ENCODE data around the gene SETBP1. TPM values are rescaled to one million over a fixed set of nuclear protein-coding genes. Genes with fewer than 3 reads are reported as not detected.
A peak's percentile ranks its signal among the peaks of the same experiment; 100 is the strongest.

Gene SETBP1
- total RNA-seq, 1 experiment from 2014 or later, result 14.0 TPM

DNA sequence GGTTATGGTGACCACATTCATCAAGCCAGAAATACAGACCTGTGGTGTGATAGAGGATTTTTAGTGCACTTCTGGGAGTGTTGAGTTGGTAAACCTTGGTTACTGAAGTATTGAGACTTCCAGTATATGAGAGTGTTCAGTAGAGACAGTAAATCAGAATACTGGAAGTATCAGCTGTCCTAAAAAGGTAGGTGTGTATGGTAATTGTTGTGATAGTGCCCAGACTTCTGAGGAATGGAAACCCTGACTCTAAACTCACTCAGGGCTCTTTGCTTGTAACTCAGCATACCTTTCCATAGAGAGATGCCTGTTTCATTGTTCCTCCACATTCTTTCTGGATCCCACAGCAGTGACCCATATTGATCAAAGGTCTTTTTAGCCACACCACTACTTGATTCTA lies 217.1 kb downstream of the SETBP1 start:
- DNase-seq (ENCODE audit: low spot score), result no peak
- no peaks in the 10 kb centered on the region for H3K27me3 ChIP-seq (replicated peaks; ENCODE audit: insufficient read depth, low read depth, low read length, poor library complexity)
- TF ChIP-seq EZH2 (IDR thresholded peaks at IDR 0.05; ENCODE audit: borderline replicate concordance, low read depth, low read length, poor library complexity, severe bottlenecking), result no peak
- TF ChIP-seq, protein P1, sequence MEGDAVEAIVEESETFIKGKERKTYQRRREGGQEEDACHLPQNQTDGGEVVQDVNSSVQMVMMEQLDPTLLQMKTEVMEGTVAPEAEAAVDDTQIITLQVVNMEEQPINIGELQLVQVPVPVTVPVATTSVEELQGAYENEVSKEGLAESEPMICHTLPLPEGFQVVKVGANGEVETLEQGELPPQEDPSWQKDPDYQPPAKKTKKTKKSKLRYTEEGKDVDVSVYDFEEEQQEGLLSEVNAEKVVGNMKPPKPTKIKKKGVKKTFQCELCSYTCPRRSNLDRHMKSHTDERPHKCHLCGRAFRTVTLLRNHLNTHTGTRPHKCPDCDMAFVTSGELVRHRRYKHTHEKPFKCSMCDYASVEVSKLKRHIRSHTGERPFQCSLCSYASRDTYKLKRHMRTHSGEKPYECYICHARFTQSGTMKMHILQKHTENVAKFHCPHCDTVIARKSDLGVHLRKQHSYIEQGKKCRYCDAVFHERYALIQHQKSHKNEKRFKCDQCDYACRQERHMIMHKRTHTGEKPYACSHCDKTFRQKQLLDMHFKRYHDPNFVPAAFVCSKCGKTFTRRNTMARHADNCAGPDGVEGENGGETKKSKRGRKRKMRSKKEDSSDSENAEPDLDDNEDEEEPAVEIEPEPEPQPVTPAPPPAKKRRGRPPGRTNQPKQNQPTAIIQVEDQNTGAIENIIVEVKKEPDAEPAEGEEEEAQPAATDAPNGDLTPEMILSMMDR (conservative IDR thresholded peaks at IDR 0.05; ENCODE audit: low read depth, low read length), result no peak
- BruUV-seq (replicated peaks), result no TSS peak
- POLR2A ChIA-PET (ENCODE audit: low non-redundant PET), result no interaction called here
- CTCF ChIA-PET, result no interaction called here
- no peaks in the 10 kb centered on the region for H3K36me3 ChIP-seq (ENCODE audit: insufficient read depth, low read length, poor library complexity, severe bottlenecking)
- no peak overlapping the region for H3K4me3 ChIP-seq (ENCODE audit: low read depth, low read length, poor library complexity, severe bottlenecking)
- H3K9me3 ChIP-seq (ENCODE audit: low read depth, low read length, poor library complexity, severe bottlenecking), result no peaks in the 10 kb centered on the region
- H3K27ac ChIP-seq (ENCODE audit: low read depth, low read length, poor library complexity, severe bottlenecking), result no peak overlapping the region
- intact Hi-C loops (cut with micrococcal nuclease; ENCODE audit: unreplicated experiment), result loop anchor here (5.0 to 10.0 kb wide), 2 partner anchors 216 to 1113 kb away; partner anchors contain the start of gene SETBP1
- H3K4me1 ChIP-seq (ENCODE audit: insufficient read depth, low read length, poor library complexity, severe bottlenecking), result peaks cover 21% of the 10 kb centered on the region

DNA sequence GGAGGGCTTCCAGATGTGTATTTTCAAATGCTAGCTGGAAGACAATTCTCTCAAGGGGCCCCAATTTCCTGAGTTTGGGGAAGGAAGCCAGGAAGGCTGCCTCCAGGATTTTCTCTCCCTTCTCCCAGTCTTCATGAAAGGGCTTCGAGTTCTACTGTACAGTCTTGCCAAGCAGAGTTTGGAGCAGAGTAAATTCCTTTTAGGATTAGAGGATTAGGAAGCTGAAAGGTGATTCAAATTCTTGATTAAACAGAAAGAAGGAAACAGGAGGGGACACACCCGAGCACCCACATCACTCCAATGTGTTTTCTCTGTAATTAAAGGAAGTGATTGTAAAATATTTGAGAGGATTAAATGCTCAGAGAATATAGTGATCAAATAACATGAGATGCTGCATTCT lies 217.8 kb downstream of the SETBP1 start:
- ChIA-PET CTCF (interaction anchor here (1.0 kb wide), 1 partner anchor 314 kb away, joined by 3 read pairs; no protein-coding TSS in a partner anchor), POLR2A (ENCODE audit: low non-redundant PET) (no interaction called here)
- H3K4me3 ChIP-seq (ENCODE audit: low read depth, low read length, poor library complexity, severe bottlenecking), result no peak overlapping the region
- intact Hi-C loops (cut with micrococcal nuclease; ENCODE audit: unreplicated experiment), result loop anchor here (5.0 to 10.0 kb wide), 2 partner anchors 216 to 1114 kb away; partner anchors contain the start of gene SETBP1
- H3K27me3 ChIP-seq (replicated peaks; ENCODE audit: insufficient read depth, low read depth, low read length, poor library complexity), result no peaks in the 10 kb centered on the region
- no peaks in the 10 kb centered on the region for H3K9me3 ChIP-seq (ENCODE audit: low read depth, low read length, poor library complexity, severe bottlenecking)
- peaks cover 21% of the 10 kb centered on the region for H3K4me1 ChIP-seq (ENCODE audit: insufficient read depth, low read length, poor library complexity, severe bottlenecking)
- DNase-seq (ENCODE audit: low spot score), result peak; percentile 39
- no peaks in the 10 kb centered on the region for H3K36me3 ChIP-seq (ENCODE audit: insufficient read depth, low read length, poor library complexity, severe bottlenecking)
- H3K27ac ChIP-seq (ENCODE audit: low read depth, low read length, poor library complexity, severe bottlenecking), result no peak overlapping the region
- BruUV-seq (replicated peaks), result no TSS peak
- TF ChIP-seq EZH2 (IDR thresholded peaks at IDR 0.05; ENCODE audit: borderline replicate concordance, low read depth, low read length, poor library complexity, severe bottlenecking), result no peak
- TF ChIP-seq, protein P1 (conservative IDR thresholded peaks at IDR 0.05; ENCODE audit: low read depth, low read length), result no peak

DNA sequence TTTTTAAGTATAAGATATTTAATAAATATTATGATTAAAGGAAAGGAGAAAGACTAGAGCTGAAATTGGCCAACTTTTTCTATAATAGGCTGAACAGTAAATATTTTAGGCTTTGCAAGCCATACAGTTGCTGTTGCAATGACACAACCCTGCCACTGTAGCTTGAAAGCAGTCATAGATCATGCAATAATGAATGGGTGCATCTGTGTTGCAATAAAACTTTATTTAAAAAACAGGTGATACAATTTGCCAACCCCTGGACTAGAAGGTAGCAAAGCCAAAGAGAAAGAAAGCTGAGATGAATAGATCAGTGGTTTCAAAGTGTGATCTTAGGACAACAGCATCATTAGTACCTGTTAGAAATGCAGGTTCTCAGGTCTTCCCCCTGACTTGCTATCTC lies 219.1 kb downstream of the SETBP1 start:
- Histone ChIP-seq H3K4me3 (ENCODE audit: low read depth, low read length, poor library complexity, severe bottlenecking) (no peak overlapping the region), H3K27me3 (replicated peaks; ENCODE audit: insufficient read depth, low read depth, low read length, poor library complexity) (no peaks in the 10 kb centered on the region), H3K36me3 (ENCODE audit: insufficient read depth, low read length, poor library complexity, severe bottlenecking) (no peaks in the 10 kb centered on the region), H3K27ac (ENCODE audit: low read depth, low read length, poor library complexity, severe bottlenecking) (no peak overlapping the region), H3K4me1 (ENCODE audit: insufficient read depth, low read length, poor library complexity, severe bottlenecking) (peaks cover 13% of the 10 kb centered on the region), H3K9me3 (ENCODE audit: low read depth, low read length, poor library complexity, severe bottlenecking) (no peaks in the 10 kb centered on the region)
- intact Hi-C loops (cut with micrococcal nuclease; ENCODE audit: unreplicated experiment), result loop anchor here (5.0 to 10.0 kb wide), 3 partner anchors 218 to 1115 kb away; partner anchors contain the start of gene SETBP1
- POLR2A ChIA-PET (ENCODE audit: low non-redundant PET), result no interaction called here
- TF ChIP-seq EZH2 (IDR thresholded peaks at IDR 0.05; ENCODE audit: borderline replicate concordance, low read depth, low read length, poor library complexity, severe bottlenecking), result no peak
- TF ChIP-seq, protein P1 (conservative IDR thresholded peaks at IDR 0.05; ENCODE audit: low read depth, low read length), result no peak; the same call in 1 of the 2 replicates
- CTCF ChIA-PET, result no interaction called here
- BruUV-seq (replicated peaks), result no TSS peak
- DNase-seq (ENCODE audit: low spot score), result no peak
